CD4-positive, CD25-positive, alpha-beta regulatory T cell (primary cell): ENCODE results near the gene IL2RG. TPM values are rescaled to one million over a fixed set of nuclear protein-coding genes. Genes with fewer than 3 reads are reported as not detected.

ENCODE experiments used
- ATAC-seq, 2 donors: fragments of 150-1000 bp; cut with Tn5 transposase; one replicate each; pipeline ENCODE4 v1.10.0; 2021; ENCODE audit warnings: low read depth in 2 of 2, moderate number of reproducible peaks in 2 of 2, moderate library complexity in 1 of 2
- DNase-seq, 3 donors: peaks; one replicate each; pipeline versions ENCODE4 v3.0.0 to v3.0.0-alpha.2; 2012 to 2022; ENCODE audit warnings: mixed read lengths in 1 of 3
- H3K27ac ChIP-seq: one replicate; pipeline ENCODE4 v1.7.0; 2013; ENCODE audit warnings: mild to moderate bottlenecking, low read length; ENCODE audit not compliant: insufficient read depth, poor library complexity, severe bottlenecking
- H3K27me3 ChIP-seq: one replicate; pipeline ENCODE4 v1.7.0; 2013; ENCODE audit warnings: low read length; ENCODE audit not compliant: control insufficient read depth, insufficient read depth
- H3K36me3 ChIP-seq: one replicate; pipeline ENCODE4 v1.7.0; 2013; ENCODE audit warnings: mild to moderate bottlenecking, low read length, moderate library complexity; ENCODE audit not compliant: control insufficient read depth, insufficient read depth
- H3K4me1 ChIP-seq: 2 replicates; pipeline ENCODE4 v1.7.0; 2013; ENCODE audit warnings: mild to moderate bottlenecking, low read length; ENCODE audit not compliant: insufficient read depth, control insufficient read depth, poor library complexity, severe bottlenecking
- H3K4me3 ChIP-seq: one replicate; pipeline ENCODE4 v1.7.0; 2013; ENCODE audit warnings: low read depth, mild to moderate bottlenecking, low read length, moderate library complexity
- H3K9me3 ChIP-seq, 2 experiments: 1 replicate in 1 of 2; 2 replicates in 1 of 2; pipeline ENCODE4 v1.7.0; 2013; ENCODE audit warnings: low read length in 2 of 2, mild to moderate bottlenecking in 1 of 2, moderate library complexity in 1 of 2; ENCODE audit not compliant: control insufficient read depth in 2 of 2
- H3K27ac Mint-ChIP-seq, 3 donors: one replicate each; pipeline ENCODE4 v1.8.0; 2020 to 2022; ENCODE audit warnings: mild to moderate bottlenecking in 3 of 3, mixed read lengths in 3 of 3, moderate library complexity in 2 of 3
- H3K27me3 Mint-ChIP-seq: one replicate; pipeline ENCODE4 v1.8.0; 2022; ENCODE audit warnings: mild to moderate bottlenecking, mixed read lengths
- H3K36me3 Mint-ChIP-seq: one replicate; pipeline ENCODE4 v1.8.0; 2020; ENCODE audit warnings: mixed read lengths
- H3K4me1 Mint-ChIP-seq, 4 donors: one replicate each; pipeline ENCODE4 v1.8.0; 2020 to 2022; ENCODE audit warnings: mixed read lengths in 4 of 4, mild to moderate bottlenecking in 1 of 4
- H3K4me3 Mint-ChIP-seq, 4 donors: one replicate each; pipeline ENCODE4 v1.8.0; 2020 to 2022; ENCODE audit warnings: mild to moderate bottlenecking in 4 of 4, mixed read lengths in 4 of 4, moderate library complexity in 3 of 4
- H3K9me3 Mint-ChIP-seq, 7 donors: one replicate each; pipeline ENCODE4 v1.8.0; 2020 to 2022; ENCODE audit warnings: mixed read lengths in 7 of 7, mild to moderate bottlenecking in 3 of 7, moderate library complexity in 2 of 7
- polyA plus RNA-seq, 4 donors: library from polyadenylated mRNA; unstranded; fragments of 300-500 nt; fragmentation: Illumina TruSeq; gene quantifications; one replicate each; pipeline ENCODE4 v1.2.3, GENCODE V29; 2021
- total RNA-seq: library from RNA; stranded (reverse); gene quantifications from one replicate; pipeline ENCODE4 v1.2.3, GENCODE V29; 2022

The IL2RG gene
- total and polyA plus RNA-seq, 5 donors from 2014 or later, result 504 to 1,278 (median 1,069) TPM

DNA sequence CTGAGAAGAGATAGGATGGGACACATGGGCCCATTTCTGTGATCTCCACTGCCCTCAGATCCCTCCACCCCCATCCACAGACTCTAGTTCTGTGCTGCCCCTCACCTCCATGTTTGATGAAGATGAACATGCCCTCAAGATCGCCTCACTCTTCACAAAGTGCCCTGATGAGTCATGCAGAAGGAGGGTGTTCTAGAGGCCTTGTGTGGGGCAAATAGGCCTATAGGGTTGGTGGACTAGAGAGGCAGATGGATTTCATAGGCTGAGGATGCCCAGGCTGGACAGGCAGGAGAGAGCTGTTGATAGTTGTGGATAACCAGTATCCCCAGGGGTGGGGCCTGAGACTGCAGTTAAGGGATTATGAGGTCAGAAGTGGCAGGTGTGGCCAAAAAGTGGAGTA lies 5.0 kb downstream of the IL2RG start, which contains the start of gene CXorf65:
Gene CXorf65 (minus strand): TSS at position 314 of the 400 bp plus-strand sequence. CDS start 184 bp downstream, at position 130.
- Histone ChIP-seq H3K36me3 (peaks cover 15% of the 10 kb centered on the region), H3K9me3 (no peaks in the 10 kb centered on the region), H3K4me1 (peaks cover 89% of the 10 kb centered on the region), H3K27me3 (no peaks in the 10 kb centered on the region), H3K4me3 (peak within 1 kb of the TSS; percentile 96), H3K27ac (peak within 1 kb of the TSS; percentile 99)
- H3K4me3 Mint-ChIP-seq, result peak within 1 kb of the TSS; percentile 89 to 98 (median 93)
- H3K36me3 Mint-ChIP-seq, result peaks cover 47% of the 10 kb centered on the region
- H3K27ac Mint-ChIP-seq, result peak within 1 kb of the TSS; percentile 92 to 100 (median 99)
- no peaks in the 10 kb centered on the region for H3K27me3 Mint-ChIP-seq
- DNase-seq (peak in 1 of 3 donors; percentile 48), ATAC-seq (no peak)
- no peaks in the 10 kb centered on the region for H3K9me3 Mint-ChIP-seq
- peaks cover 0 to 94% (median 37%) of the 10 kb centered on the region in 4 donors for H3K4me1 Mint-ChIP-seq

DNA sequence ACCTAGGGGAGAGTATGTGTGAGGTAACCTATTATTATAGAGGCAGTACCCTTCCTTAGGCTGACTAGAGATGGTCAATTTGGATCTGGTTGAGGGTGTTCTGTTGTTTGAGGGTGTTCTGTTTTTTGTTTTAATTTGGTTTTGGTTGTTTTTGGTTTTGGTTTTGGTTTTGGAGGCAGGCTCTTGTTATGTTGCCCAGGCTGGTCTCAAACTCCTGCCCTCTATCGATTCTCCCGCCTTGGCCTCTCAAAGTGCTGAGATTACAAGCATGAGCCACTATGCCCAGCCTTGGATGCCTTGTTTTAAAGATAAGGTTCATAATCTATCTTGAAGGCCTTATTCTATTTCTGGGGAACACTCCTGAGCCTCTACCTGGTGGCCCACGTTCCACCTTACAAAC lies 5.7 kb downstream of the IL2RG start:
- no peaks in the 10 kb centered on the region for H3K9me3 ChIP-seq
- peak overlapping the region; percentile 99 for H3K27ac ChIP-seq
- peak overlapping the region; percentile 34 for H3K4me3 ChIP-seq
- peaks cover 15% of the 10 kb centered on the region for H3K36me3 ChIP-seq
- Mint-ChIP-seq H3K4me1 (peaks cover 0 to 94% (median 43%) of the 10 kb centered on the region in 4 donors), H3K4me3 (peak overlapping the region; percentile 61 to 89 (median 78)), H3K27me3 (no peaks in the 10 kb centered on the region), H3K27ac (peak overlapping the region; percentile 88 to 95 (median 92)), H3K9me3 (no peaks in the 10 kb centered on the region), H3K36me3 (peaks cover 45% of the 10 kb centered on the region)
- H3K27me3 ChIP-seq, result no peaks in the 10 kb centered on the region
- DNase-seq, result peak in 2 of 3 donors; percentile 33 to 51
- peaks cover 92% of the 10 kb centered on the region for H3K4me1 ChIP-seq
- ATAC-seq, result no peak

DNA sequence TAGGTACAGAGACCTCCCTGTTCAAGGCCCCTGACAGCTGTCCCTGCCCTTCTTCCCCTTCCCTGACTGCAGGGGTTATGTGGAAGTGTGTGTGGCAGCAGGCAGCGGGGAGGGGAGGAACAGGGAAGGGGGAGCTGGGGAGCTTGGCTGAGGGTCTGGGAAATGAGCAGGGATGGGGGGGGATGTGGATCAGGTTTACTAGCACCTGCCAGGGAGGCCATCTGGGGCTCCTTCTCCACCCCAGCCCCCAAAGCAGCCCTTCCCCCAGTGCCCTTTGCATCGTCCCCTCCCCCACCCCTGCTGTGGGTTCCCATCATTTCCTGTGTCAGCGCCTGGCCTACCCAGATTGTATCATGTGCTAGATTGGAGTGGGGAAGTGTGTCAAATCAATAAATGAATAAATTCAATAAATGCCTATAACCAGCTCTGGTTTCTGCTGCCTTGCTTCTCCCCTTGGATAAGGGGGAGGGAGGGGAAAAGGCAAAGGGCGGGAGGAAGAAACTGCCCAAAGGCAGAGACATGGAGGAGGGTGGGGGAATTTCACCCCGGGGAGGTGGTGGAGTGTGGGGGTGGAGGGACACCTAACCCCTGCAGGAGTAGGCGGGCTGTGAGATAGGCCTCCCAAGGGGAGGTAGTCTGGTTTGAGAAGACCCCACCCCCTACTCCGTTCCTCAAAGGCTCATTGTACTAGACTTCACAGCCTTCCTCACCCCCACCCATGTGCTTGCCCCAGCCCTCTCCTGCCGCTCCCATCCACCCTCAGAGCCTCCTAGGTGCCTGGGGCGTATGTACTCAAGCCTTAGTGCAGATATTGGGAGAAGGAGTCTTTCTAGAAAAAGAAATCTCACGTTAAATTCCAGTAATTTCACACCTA lies 8.0 kb downstream of the IL2RG start:
- H3K4me1 ChIP-seq, result peaks cover 82% of the 10 kb centered on the region
- Mint-ChIP-seq H3K4me1 (peaks cover 3 to 91% (median 48%) of the 10 kb centered on the region in 4 donors), H3K27ac (peak overlapping the region; percentile 90 to 96 (median 93)), H3K27me3 (no peaks in the 10 kb centered on the region), H3K36me3 (peaks cover 29% of the 10 kb centered on the region), H3K9me3 (no peaks in the 10 kb centered on the region), H3K4me3 (peak overlapping the region; percentile 57 to 88 (median 78))
- H3K9me3 ChIP-seq, result no peaks in the 10 kb centered on the region
- H3K4me3 ChIP-seq, result peak overlapping the region; percentile 61
- no peaks in the 10 kb centered on the region for H3K27me3 ChIP-seq
- peak overlapping the region; percentile 99 for H3K27ac ChIP-seq
- DNase-seq (peak; percentile 39 to 71 (median 50)), ATAC-seq (peak; percentile 21 to 54)
- H3K36me3 ChIP-seq, result peaks cover 5% of the 10 kb centered on the region

DNA sequence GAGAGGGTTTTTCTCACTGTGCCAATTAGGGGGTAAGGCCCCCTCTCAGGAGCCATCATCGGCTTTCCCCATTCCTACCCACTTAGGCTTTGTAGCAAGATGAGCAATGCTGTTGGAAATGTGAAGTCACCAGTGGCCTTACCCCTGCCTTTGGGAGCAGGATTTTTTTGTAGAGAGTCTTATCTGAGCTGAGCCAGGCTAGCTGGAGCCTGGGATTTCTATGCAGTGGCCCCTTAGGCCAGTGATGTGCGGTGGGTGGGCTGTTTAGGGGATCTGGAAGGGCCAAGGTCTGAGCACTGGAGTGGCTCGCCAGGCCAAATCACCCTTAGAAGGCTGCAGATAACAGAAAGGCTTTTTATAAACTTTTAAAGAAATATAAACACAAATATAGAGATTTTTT lies 9.1 kb downstream of the IL2RG start:
- DNase-seq, result no peak
- H3K9me3 Mint-ChIP-seq, result no peaks in the 10 kb centered on the region
- Histone ChIP-seq H3K27me3 (no peaks in the 10 kb centered on the region), H3K4me3 (no peak overlapping the region), H3K9me3 (no peaks in the 10 kb centered on the region), H3K27ac (peak overlapping the region; percentile 23), H3K36me3 (no peaks in the 10 kb centered on the region), H3K4me1 (peaks cover 82% of the 10 kb centered on the region)
- peak overlapping the region in 2 of 4 donors; percentile 30 to 51 for H3K4me3 Mint-ChIP-seq
- peak overlapping the region; percentile 76 to 96 (median 90) for H3K27ac Mint-ChIP-seq
- no peak for ATAC-seq
- H3K27me3 Mint-ChIP-seq, result no peaks in the 10 kb centered on the region
- peaks cover 7 to 91% (median 52%) of the 10 kb centered on the region in 4 donors for H3K4me1 Mint-ChIP-seq
- H3K36me3 Mint-ChIP-seq, result peaks cover 18% of the 10 kb centered on the region

DNA sequence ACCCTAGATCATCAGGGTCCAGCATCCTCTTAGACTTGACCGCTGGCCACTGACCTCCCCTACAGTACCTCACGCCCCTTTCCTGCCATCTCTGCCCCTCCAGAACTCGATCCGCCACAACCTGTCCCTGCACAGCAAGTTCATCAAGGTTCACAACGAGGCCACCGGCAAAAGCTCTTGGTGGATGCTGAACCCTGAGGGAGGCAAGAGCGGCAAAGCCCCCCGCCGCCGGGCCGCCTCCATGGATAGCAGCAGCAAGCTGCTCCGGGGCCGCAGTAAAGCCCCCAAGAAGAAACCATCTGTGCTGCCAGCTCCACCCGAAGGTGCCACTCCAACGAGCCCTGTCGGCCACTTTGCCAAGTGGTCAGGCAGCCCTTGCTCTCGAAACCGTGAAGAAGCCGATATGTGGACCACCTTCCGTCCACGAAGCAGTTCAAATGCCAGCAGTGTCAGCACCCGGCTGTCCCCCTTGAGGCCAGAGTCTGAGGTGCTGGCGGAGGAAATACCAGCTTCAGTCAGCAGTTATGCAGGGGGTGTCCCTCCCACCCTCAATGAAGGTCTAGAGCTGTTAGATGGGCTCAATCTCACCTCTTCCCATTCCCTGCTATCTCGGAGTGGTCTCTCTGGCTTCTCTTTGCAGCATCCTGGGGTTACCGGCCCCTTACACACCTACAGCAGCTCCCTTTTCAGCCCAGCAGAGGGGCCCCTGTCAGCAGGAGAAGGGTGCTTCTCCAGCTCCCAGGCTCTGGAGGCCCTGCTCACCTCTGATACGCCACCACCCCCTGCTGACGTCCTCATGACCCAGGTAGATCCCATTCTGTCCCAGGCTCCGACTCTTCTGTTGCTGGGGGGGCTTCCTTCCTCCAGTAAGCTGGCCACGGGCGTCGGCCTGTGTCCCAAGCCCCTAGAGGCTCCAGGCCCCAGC lies 10.5 kb downstream of the IL2RG start:
- Mint-ChIP-seq H3K4me1 (peaks cover 7 to 88% (median 51%) of the 10 kb centered on the region in 4 donors), H3K9me3 (no peaks in the 10 kb centered on the region), H3K27me3 (no peaks in the 10 kb centered on the region), H3K4me3 (peak overlapping the region in 3 of 4 donors; percentile 29 to 70 (median 61)), H3K27ac (peak overlapping the region; percentile 87 to 90 (median 89)), H3K36me3 (peaks cover 9% of the 10 kb centered on the region)
- DNase-seq (no peak), ATAC-seq (no peak)
- Histone ChIP-seq H3K36me3 (no peaks in the 10 kb centered on the region), H3K9me3 (no peaks in the 10 kb centered on the region), H3K27ac (no peak overlapping the region), H3K27me3 (no peaks in the 10 kb centered on the region), H3K4me1 (peaks cover 78% of the 10 kb centered on the region), H3K4me3 (no peak overlapping the region)

DNA sequence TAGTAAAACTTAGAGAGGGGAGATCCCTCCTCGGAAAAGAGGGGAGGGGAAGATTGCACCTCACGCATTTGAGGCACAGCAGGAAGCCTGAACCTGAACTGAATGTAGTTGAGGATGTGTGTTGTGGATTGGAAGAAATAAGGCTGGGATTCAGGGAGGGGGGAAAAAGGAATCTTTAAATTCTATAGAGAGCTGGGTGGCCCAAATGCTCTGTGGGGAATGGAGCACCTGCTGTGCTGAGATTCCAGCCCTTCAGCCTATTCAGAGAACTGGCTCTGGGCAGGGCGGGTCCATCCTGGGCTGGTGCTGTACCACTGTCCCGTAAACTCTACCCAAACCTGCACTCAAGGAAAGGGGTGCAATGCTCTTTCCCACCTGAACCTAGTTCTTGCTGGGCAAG lies 11.6 kb downstream of the IL2RG start:
- Mint-ChIP-seq H3K4me3 (peak overlapping the region in 1 of 4 donors; percentile 47), H3K27ac (peak overlapping the region in 1 of 3 donors; percentile 71), H3K9me3 (peaks cover 0 to 2% (median 0%) of the 10 kb centered on the region in 7 donors), H3K36me3 (peaks cover 4% of the 10 kb centered on the region), H3K27me3 (no peaks in the 10 kb centered on the region), H3K4me1 (peaks cover 7 to 89% (median 49%) of the 10 kb centered on the region in 4 donors)
- no peak overlapping the region for H3K27ac ChIP-seq
- no peaks in the 10 kb centered on the region for H3K9me3 ChIP-seq
- DNase-seq (no peak), ATAC-seq (no peak)
- no peaks in the 10 kb centered on the region for H3K27me3 ChIP-seq
- no peaks in the 10 kb centered on the region for H3K36me3 ChIP-seq
- no peak overlapping the region for H3K4me3 ChIP-seq
- H3K4me1 ChIP-seq, result peaks cover 66% of the 10 kb centered on the region

DNA sequence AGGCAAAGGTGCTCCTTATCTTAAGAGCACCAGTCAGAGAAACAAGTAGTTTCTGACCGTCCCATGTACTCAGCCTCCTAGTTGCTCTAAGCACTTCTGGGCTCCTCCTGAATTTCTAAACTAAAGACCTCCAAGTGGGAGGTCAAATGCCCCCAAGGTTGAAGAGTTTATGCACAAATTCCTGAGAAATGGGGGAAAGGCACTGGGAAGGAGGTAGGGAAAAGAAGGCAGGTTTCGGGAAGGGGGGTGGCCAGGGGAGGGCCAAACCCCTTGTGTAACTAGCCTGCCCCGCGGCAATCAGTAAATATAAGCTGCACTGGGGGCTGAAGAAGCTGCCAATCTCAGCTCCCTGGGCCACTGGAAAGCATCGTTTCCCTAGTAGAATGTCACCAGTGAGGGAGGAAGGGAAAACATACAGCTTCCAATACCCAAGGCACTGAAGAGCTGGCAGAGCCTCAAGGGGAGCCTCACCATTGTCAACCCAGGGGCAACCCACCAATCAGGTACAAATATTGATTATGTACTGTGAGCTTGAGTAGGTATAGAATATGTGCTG lies 12.3 kb downstream of the IL2RG start:
- Histone ChIP-seq H3K27ac (no peak overlapping the region), H3K4me1 (peaks cover 59% of the 10 kb centered on the region), H3K36me3 (no peaks in the 10 kb centered on the region), H3K27me3 (no peaks in the 10 kb centered on the region), H3K9me3 (no peaks in the 10 kb centered on the region), H3K4me3 (peak overlapping the region; percentile 10)
- no peaks in the 10 kb centered on the region for H3K27me3 Mint-ChIP-seq
- H3K4me1 Mint-ChIP-seq, result peaks cover 7 to 84% (median 44%) of the 10 kb centered on the region in 4 donors
- H3K9me3 Mint-ChIP-seq, result peaks cover 0 to 2% (median 0%) of the 10 kb centered on the region in 7 donors
- DNase-seq, result no peak
- ATAC-seq, result no peak
- peaks cover 4% of the 10 kb centered on the region for H3K36me3 Mint-ChIP-seq
- peak overlapping the region in 1 of 3 donors; percentile 77 for H3K27ac Mint-ChIP-seq
- H3K4me3 Mint-ChIP-seq, result peak overlapping the region in 3 of 4 donors; percentile 11 to 80 (median 47)
